GM21381 (cell line): ENCODE results near the gene RASGRP1.
A peak's percentile ranks its signal among the peaks of the same experiment; 100 is the strongest.

ENCODE experiments used
- ATAC-seq: cut with Tn5 transposase; IDR thresholded peaks from one replicate; pipeline ENCODE4 v1.9.1; 2021; ENCODE audit warnings: mild to moderate bottlenecking, moderate library complexity; ENCODE audit not compliant: unreplicated experiment

RASGRP1 gene

DNA sequence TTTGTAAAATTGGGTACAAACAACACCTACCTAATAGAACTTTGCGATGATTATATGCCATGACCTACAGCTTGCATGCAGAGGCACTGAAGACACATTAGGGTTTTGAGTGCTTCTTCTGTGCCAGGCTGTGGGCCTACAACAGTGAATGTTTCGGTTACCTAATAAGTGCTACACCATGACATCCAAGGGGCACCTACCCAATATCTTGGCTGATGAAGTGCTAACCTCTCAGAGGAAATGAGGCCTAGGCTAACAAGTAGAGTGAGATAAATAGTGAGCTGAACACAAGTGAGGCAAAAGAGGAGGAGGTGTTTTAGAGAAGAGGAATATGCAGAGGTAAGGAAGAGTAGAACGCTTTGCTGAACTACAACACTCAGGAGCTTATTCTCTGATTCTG is 12.2 kb upstream of the RASGRP1 start:
- ATAC-seq: no peak

DNA sequence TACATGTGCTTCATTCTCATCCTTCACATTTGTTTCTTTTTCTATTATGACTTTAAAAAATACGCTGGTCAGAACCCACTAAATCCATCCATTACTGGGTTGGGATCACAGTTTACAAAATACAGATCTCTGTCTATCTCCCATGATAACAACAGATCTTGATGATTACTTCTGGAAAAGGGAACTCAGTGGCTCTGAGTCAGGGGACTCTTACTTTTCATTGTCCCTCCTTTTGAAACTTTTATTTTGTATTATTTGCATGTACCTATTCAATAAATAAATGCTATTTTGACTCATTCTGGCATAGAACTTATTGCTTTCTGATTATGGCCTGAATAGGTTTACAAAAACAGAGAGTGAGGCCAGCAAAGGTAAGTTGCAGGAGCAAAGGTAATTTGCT is 11.6 kb upstream of the RASGRP1 start:
- no peak for ATAC-seq

DNA sequence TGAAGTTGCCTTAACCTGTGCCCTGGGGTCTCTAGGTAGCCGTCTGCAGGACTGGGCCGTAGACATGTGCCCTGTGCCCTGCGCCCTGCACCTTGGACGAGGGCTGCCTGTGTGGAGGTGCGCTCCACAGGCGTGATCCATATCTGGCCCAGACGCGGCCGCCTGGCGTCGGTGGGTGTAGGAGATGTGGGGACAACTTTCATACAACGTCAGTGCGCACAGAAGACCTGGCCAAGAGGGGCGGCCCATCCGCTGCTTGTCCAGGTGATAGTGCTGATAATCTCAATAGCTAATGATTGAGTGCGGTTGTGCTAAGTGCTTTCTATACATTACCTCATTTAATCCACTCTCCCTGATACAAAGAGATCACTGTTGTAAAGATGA is 665 bp upstream of the RASGRP1 start:
- ATAC-seq: no peak

- ATAC-seq: peak; percentile 68
Measured at GRCh38 chr15:38563723-38564519, 693 bp downstream of the RASGRP1 start.

DNA sequence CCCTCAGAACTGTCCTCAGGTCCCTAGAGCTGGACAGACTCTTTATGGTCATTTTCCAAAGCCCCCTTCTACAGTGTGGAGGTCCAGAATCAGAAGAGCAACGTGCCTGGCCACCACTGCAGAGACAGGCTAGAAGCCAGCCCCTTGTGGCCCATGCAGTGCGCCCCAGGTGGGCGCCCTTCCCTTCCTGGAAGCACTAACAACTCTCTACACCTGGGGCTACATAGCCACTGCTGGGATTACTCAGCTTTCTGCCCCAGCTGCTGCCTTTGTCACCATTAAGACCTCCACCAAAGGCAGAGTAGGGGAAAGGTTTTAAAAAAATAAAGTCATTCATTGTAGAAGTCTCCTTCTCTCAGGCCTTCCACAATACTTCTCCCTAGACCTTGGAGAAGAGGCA is 2.3 kb downstream of the RASGRP1 start:
- ATAC-seq: no peak

- no peak for ATAC-seq
Measured at GRCh38 chr15:38560456-38560926, 4.1 kb downstream of the RASGRP1 start.

- ATAC-seq: no peak
Measured at GRCh38 chr15:38559636-38560307, 4.8 kb downstream of the RASGRP1 start.

DNA sequence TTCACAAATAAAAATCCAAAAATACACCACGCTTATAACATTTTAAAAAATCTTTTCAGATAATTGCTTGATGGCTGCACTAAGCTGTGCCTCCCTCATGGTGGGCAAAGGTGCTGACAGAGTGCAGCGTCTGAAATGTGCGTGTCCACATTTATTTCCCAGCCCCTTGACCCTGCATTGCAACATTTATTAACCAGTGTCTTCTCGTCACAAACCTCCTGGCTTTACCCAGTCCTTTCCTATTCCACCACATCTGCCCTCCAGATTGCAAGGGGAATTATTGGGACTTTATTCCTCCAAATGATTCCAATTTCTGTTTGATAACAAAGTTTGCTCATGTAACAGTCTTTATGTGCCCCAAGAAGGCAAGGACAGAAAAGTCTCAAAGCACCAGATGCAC is 5.5 kb downstream of the RASGRP1 start:
- ATAC-seq: no peak

- ATAC-seq: no peak
Measured at GRCh38 chr15:38558372-38559059, 6.1 kb downstream of the RASGRP1 start.

GRCh38 chr15:38557921-38558320 is 6.7 kb downstream of the RASGRP1 start:
- ATAC-seq: no peak

DNA sequence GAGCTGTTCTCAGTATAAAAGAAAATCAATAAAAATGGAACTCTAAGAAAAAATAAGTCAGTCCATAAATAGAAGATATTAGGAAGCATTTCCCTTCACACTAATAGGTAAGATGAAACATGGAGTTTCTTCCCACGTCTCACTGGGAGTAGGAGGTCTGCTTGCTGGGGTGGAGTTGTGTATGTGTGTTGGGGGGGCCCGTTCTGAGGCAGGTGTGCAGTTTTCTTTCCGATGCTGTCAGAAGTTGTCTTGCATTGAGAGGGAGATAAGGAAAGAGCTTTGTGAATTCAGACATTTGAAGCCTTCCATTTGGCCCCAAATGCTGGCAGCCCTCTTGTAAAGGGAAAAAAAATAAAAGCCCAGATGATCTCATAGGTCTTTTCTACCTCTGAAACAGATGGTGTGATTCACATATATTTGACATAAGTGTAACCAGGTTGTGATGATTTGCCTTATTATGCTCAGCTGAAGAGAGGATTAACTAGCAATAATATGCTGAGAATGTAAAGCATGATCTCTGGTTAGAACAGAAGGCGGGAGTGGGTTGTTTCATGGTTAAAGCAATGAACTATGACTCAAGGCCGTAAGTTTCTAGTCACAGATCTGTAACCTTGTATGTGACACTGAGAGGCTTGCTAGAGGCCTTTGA is 8.8 kb downstream of the RASGRP1 start:
- ATAC-seq: no peak

DNA sequence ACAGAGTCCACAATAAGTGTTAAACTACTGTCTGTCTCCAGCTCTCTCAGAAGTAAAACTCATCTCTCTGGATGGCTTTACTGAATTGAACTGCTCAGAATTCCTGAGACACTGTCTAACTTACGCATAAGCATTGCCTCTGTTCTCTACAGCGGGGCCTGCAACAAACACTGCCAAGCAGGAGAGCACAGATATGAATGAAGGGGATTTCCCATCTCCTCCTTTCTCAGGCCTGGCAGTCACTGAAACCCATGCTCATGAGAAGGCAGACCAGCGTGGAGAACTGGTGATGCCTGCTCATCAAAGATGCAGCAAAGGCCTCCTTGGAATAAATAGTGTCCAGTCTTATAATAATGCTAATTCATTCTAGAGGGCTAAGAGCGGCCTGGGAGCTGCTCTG is 10.3 kb downstream of the RASGRP1 start:
- ATAC-seq: no peak

GRCh38 chr15:38553071-38553470 is 11.5 kb downstream of the RASGRP1 start:
- ATAC-seq: no peak

- ATAC-seq: no peak
Measured at GRCh38 chr15:38551720-38552648, 12.6 kb downstream of the RASGRP1 start.

DNA sequence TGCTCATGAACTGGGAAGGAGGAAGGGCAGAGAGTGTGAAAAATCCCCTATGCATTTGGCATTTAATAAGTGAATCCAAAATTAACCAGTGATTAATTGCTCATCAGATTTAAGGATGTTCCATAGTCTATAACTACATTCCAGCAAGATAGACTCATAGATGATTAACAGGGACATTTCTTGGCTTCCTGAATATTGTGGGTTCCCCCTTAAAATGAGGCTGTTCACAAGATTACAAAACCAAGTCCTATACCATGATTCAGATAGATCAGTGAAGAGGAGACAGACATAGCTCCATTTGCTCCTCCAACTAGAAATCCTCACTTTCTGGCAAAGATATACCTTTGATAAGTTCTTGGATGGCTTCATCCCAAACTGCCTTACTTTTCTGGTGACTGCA is 15.4 kb downstream of the RASGRP1 start:
- ATAC-seq: no peak

DNA sequence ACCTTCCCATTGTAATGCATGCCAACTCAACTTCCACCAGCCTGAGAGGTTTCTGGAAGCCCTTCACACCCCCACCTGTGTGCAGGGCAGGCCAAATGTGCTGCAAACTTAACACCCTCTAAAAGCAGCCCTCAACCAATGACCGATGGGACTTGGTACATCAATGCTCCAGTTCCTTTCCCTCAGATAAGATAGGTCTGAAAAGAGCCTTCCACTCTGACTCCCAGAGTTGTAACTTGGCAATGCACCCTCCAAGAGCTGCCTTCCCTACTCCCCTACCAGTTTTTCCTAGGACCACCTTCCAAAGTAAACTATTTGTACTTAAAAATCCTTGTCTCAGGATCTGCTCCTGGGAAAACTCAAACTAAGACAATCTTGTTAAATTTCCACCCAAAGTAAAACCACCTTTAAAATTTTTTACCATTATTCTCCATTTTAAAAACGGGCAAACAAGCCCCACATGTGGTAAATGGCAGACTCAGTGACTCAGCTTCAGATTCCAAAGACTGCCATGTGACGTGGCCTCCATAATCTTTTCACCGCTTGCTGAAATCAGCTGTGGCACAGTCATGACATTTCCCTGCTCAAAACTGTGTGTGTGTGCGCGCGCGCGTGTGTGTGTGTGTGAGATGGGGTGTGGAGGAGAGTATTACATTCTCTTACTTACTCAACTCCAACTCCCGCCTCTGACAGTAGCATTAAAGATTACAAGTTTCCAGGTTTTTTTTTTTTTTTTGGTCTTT is 17.2 kb downstream of the RASGRP1 start:
- no peak for ATAC-seq

- ATAC-seq: no peak
Measured at GRCh38 chr15:38545179-38545578, 19.4 kb downstream of the RASGRP1 start.

DNA sequence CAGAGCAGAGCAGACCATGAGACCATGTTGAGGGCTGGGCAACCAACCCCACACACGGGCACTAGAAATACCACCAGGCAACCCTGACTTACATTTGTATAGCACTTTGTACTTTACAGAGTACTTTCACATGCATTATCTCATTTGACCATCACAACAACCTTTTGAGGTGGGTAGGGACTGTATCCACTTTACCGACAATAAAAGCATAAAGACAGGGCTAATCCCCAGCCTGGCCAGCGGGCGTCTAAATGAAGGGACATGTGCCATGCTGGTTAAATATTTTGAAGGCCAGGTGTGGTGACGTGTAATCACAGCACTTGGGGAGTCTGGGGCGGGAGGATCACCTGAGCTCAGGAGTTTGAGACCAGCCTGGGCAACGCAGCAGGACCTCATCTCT is 23.6 kb downstream of the RASGRP1 start:
- no peak for ATAC-seq

GRCh38 chr15:38540510-38540909 is 24.1 kb downstream of the RASGRP1 start:
- ATAC-seq: no peak

DNA sequence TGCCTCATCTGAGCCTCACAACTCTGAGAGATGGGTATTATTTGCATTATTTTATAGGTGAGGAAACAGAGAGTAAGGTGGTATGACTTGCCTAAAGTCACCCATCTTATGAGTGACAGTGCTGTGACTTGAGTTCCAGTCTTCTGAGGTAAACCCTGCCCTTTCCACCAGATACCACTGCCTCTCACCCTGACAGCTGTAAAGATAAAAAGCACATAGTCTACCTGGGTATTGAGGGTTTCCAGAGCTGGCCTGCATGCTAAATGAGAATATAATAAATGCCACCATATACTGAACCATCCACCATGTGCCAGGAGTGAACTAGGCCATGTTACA is 25.6 kb downstream of the RASGRP1 start:
- no peak for ATAC-seq
